HepG2 (cell line): ENCODE measurements around the gene TMEM63C. TPM values are rescaled to one million over a fixed set of nuclear protein-coding genes. Genes with fewer than 3 reads are reported as not detected.

Experiments
- ATAC-seq: fragments of 200-7000 bp; cut with Tn5 transposase; 3 replicates; pipeline ENCODE4 v1.9.1; 2020; ENCODE audit warnings: mild to moderate bottlenecking, moderate library complexity
- BruUV-seq: library from RNA; stranded (reverse); fragments of 400-500 nt; replicated peaks from 2 replicates; lab custom pipeline; 2021; lab: Mats Ljungman, UMichigan
- CTCF ChIA-PET: fragments of 300-600 bp; formaldehyde crosslinking; extraction: SDS; loops from one replicate; lab custom pipeline; 2021; ENCODE audit warnings: low total read pairs, inconsistent platforms, low intra/inter-chr PET ratio; lab: Yijun Ruan, JAX
- POLR2A ChIA-PET: fragments of 350-600 bp; sonication (Branson Sonifier 250); formaldehyde crosslinking; loops from one replicate; lab custom pipeline; 2020; ENCODE audit warnings: antibody characterized with exemption, inconsistent platforms; lab: Yijun Ruan, JAX
- DNase-seq: peaks from one replicate; pipeline ENCODE4 v3.0.0-alpha.2; 2015; ENCODE audit warnings: low spot score
- FAIRE-seq: peaks from 3 replicates; lab custom pipeline; 2011; peaks lifted over from hg19 to GRCh38; lab: Jason Lieb, UNC
- H2AFZ ChIP-seq: one replicate; pipeline ENCODE4 v1.6.1; 2011; ENCODE audit warnings: low read length, inconsistent platforms
- H3K27ac ChIP-seq: fragments of 300-600 bp; 3 replicates; pipeline ENCODE4 v1.8.0; 2011; ENCODE audit warnings: mixed run types, mild to moderate bottlenecking, mixed read lengths, low read length, inconsistent platforms; ENCODE audit not compliant: insufficient read depth; ENCODE audit errors: extremely low read length
- H3K27me3 ChIP-seq, 2 experiments: fragments of 200-600 bp in 1 of 2; 2 replicates in 1 of 2; 3 replicates in 1 of 2; pipeline versions ENCODE4 v1.6.0 to v1.8.0; 2011; ENCODE audit warnings: low read length in 2 of 2, mild to moderate bottlenecking in 2 of 2, moderate library complexity in 2 of 2, inconsistent platforms in 1 of 2; ENCODE audit not compliant: insufficient read depth in 2 of 2, control insufficient read depth in 1 of 2
- H3K36me3 ChIP-seq, 2 experiments: fragments of 200-600 bp in 1 of 2; replicated peaks in 1 of 2; 2 replicates in 1 of 2; 3 replicates in 1 of 2; pipeline versions ENCODE4 v1.5.1 to v1.8.0; 2011; ENCODE audit warnings: low read length in 2 of 2, inconsistent platforms in 1 of 2; ENCODE audit not compliant: insufficient read depth in 2 of 2, control insufficient read depth in 1 of 2
- H3K4me1 ChIP-seq: 2 replicates; pipeline ENCODE4 v1.5.1; 2012; ENCODE audit warnings: low read length, inconsistent platforms; ENCODE audit not compliant: insufficient read depth
- H3K4me2 ChIP-seq: 2 replicates; pipeline ENCODE4 v1.6.0; 2011; ENCODE audit warnings: low read depth, low read length, inconsistent platforms
- H3K4me3 ChIP-seq, 3 experiments: fragments of 200-600 bp in 1 of 3; sonication (generic), shearing (Covaris generic) in 1 of 3; replicated peaks in 1 of 3; 2 replicates each; pipeline ENCODE4 v1.5.1; 2011 to 2016; ENCODE audit warnings: low read length in 3 of 3, inconsistent platforms in 2 of 3, low read depth in 2 of 3, mild to moderate bottlenecking in 2 of 3, control low read depth in 1 of 3, mixed read lengths in 1 of 3; ENCODE audit not compliant: insufficient read depth in 1 of 3
- H3K79me2 ChIP-seq: one replicate; pipeline ENCODE4 v1.6.1; 2011; ENCODE audit warnings: low read length, inconsistent platforms; ENCODE audit not compliant: insufficient read depth
- H3K9ac ChIP-seq: 2 replicates; pipeline ENCODE4 v1.6.0; 2011; ENCODE audit warnings: mild to moderate bottlenecking, low read depth, low read length, inconsistent platforms; ENCODE audit not compliant: insufficient read depth
- H3K9me3 ChIP-seq: 2 replicates; pipeline ENCODE4 v1.5.1; 2012; ENCODE audit warnings: mild to moderate bottlenecking, low read length
- H4K20me1 ChIP-seq: 2 replicates; pipeline ENCODE4 v1.6.0; 2011; ENCODE audit warnings: inconsistent platforms, mild to moderate bottlenecking, low read length, moderate library complexity; ENCODE audit not compliant: insufficient read depth
- CCDC6 ChIP-seq: sonication (generic); formaldehyde crosslinking; IDR thresholded peaks from 2 replicates; pipeline ENCODE4 v1.8.1; 2022; ENCODE audit warnings: mild to moderate bottlenecking, missing genetic modification reagents, moderate library complexity
- CHCHD3 ChIP-seq: sonication (generic); formaldehyde crosslinking; IDR thresholded peaks from 2 replicates; pipeline ENCODE4 v1.8.0; 2022; ENCODE audit warnings: mild to moderate bottlenecking, missing genetic modification reagents, moderate library complexity
- DNMT3B ChIP-seq: conservative IDR thresholded peaks from 2 replicates; pipeline ENCODE4 v1.6.1; 2016; ENCODE audit warnings: missing biosample characterization, control low read depth
- NCOA2 ChIP-seq: sonication (generic); formaldehyde crosslinking; IDR thresholded peaks from 2 replicates; pipeline ENCODE4 v1.8.0; 2022; ENCODE audit warnings: inconsistent platforms
- ZNF282 ChIP-seq: fragments of 450-650 bp; IDR thresholded peaks from 2 replicates; pipeline ENCODE4 v1.6.1; 2018; ENCODE audit not compliant: partially characterized antibody
- WGBS: methylation state at CpG from one replicate; pipeline ENCODE4 v1.1.6; 2017; ENCODE audit warnings: low lambda C conversion rate; 5-methylcytosine and 5-hydroxymethylcytosine counted together
- in situ Hi-C: cut with HindIII; loops from 2 replicates; pipeline ENCODE4 v1.10.0; 2017; ENCODE audit warnings: low pct_unique_long_range_greater_than_20kb; ENCODE audit not compliant: extremely low pct_ligation_motif_present
- intact Hi-C: fragments of 100-400 bp; cut with micrococcal nuclease; formaldehyde crosslinking; loops from one replicate; pipeline ENCODE4 v1.10.0; 2022; ENCODE audit not compliant: unreplicated experiment
- polyA plus RNA-seq, 8 experiments: library from polyadenylated mRNA; depleted of rRNA in 3 of 8; stranded (reverse) in 7 of 8; unstranded in 1 of 8; fragments of >200 nt; fragmentation: Illumina TruSeq in 4 of 8; extraction: Trizol in 4 of 8; gene quantifications; 2 replicates each; pipeline versions ENCODE4 v1.2.1 to v1.2.3, GENCODE V29; 2011 to 2016; ENCODE audit warnings: low read depth in 4 of 8, missing spikeins in 1 of 8, mixed read lengths in 1 of 8; ENCODE audit not compliant: insufficient read depth in 1 of 8
- total RNA-seq, 5 experiments: library from RNA; depleted of rRNA; stranded (reverse); fragments of >200 nt; fragmentation: Illumina TruSeq; extraction: Trizol; gene quantifications; 2 replicates each; pipeline ENCODE4 v1.2.3, GENCODE V29; 2016; ENCODE audit warnings: low read depth in 1 of 5

Gene TMEM63C
- total and polyA plus RNA-seq, 2 of the 13 experiments (the other 11 are each of a cell fraction or from before 2014, with no cell fraction given), result 0.17 to 0.27 TPM

DNA sequence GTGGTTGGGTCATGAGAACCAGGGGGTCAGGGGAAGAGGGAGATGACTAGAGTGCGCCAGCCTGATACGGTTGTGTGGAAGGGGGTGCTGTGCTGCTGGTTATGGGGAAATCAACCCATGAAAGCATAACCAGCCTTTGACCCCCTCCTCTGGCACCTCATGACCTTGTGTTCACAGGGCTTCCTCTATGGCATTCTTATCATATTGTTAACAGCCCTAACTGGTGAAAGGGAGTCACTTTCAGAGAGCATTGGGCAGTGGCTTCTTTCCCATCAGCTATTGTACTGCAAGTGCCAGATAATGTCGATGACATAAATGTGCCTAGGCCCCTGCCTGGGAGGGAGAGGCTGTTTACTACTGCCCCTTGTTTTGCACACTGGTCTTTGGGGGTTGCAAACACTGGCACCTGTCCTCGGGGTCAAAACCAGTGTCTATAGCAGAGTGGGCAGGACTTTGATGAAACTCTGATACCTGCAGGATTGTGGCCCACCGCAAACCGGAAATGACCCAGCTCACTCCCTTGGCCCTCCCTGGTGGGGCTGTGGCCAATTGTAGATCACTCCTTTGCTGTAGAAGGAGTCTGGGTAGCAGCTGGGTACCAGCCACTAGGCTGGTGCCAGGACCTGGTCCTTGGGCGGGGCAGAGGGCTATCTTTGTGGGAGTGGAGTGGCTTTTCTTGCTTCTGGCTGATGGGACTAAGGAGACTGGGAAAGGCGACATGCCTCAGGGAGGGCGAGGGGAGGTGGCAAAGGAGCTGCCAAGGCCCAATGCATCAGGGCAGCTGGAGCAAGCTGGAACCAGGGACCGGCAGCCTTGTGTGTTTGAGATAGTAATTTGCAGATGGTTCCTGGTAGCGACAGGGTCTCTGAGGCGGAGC lies 634 bp upstream of the TMEM63C start:
- DNase-seq (no peak), ATAC-seq (peak; percentile 8; the same call in 2 of the 3 replicates), FAIRE-seq (no peak)
- Histone ChIP-seq H3K4me2 (peak overlapping the region; percentile 85), H3K27me3 (peaks cover 4 to 23% of the 10 kb centered on the region in 2 experiments; a peak in 4 of 5 replicates), H3K79me2 (no peaks in the 10 kb centered on the region), H3K9me3 (no peaks in the 10 kb centered on the region), H3K27ac (no peak overlapping the region), H2AFZ (no peak overlapping the region), H3K4me3 (peak overlapping the region in 1 of 3 experiments; percentile 75; a peak in 2 of 6 replicates), H3K36me3 (no peaks in the 10 kb centered on the region), H3K9ac (no peak overlapping the region), H4K20me1 (no peaks in the 10 kb centered on the region), H3K4me1 (peaks cover 49% of the 10 kb centered on the region)
- CTCF ChIA-PET, result no interaction called here
- POLR2A ChIA-PET, result no interaction called here
- TF ChIP-seq NCOA2 (CRISPR knock-in tag), result no peak
- no peak for TF ChIP-seq ZNF282
- TF ChIP-seq CHCHD3 (CRISPR knock-in tag), result no peak
- in situ Hi-C loops, result no loop called here
- 23% methylated on average over 6 of the region's 12 CpGs for WGBS
- intact Hi-C loops, result no loop called here
- BruUV-seq, result no TSS peak

DNA sequence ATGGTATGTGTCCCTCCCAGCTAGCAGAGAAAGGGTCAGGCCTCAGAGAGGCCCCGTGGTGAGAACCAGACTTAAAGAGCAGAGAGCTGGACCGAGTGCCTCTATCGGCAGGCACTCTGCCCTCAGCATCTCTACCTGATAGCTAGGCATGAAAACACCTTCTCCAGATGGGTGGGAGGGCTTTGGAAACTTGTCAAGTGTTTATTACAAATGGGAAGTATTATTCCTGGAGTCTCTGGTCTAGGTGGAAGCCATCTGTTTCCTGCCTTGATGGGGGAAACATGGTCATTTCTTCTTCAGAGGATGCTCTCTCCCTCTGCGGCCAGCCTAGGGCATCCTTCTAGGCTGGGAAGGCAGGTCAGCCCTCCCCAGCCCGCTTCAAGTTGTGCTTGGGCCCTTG lies 2.3 kb downstream of the TMEM63C start:
- H3K9ac ChIP-seq, result no peak overlapping the region
- H3K4me2 ChIP-seq, result peak overlapping the region; percentile 65
- no TSS peak for BruUV-seq
- ATAC-seq (no peak), DNase-seq (no peak), FAIRE-seq (no peak)
- H2AFZ ChIP-seq, result no peak overlapping the region
- intact Hi-C loops, result no loop called here
- no peaks in the 10 kb centered on the region for H3K79me2 ChIP-seq
- H3K4me3 ChIP-seq, result no peak overlapping the region; a peak in 1 of 6 replicates
- H3K27ac ChIP-seq, result no peak overlapping the region
- peaks cover 65% of the 10 kb centered on the region for H3K4me1 ChIP-seq
- TF ChIP-seq CCDC6 (CRISPR knock-in tag), result 0 out of 2 replicates have a peak, but pooled peaks have one; percentile 12
- no peak for TF ChIP-seq DNMT3B (CRISPR knock-in tag)
- TF ChIP-seq, all 625 proteins: peak for 1
- peaks cover 4 to 23% of the 10 kb centered on the region in 2 experiments; a peak in 4 of 5 replicates for H3K27me3 ChIP-seq
- CTCF ChIA-PET, result no interaction called here
- POLR2A ChIA-PET, result no interaction called here
- H3K36me3 ChIP-seq, result no peaks in the 10 kb centered on the region
- H4K20me1 ChIP-seq, result no peaks in the 10 kb centered on the region
- no peaks in the 10 kb centered on the region for H3K9me3 ChIP-seq
- in situ Hi-C loops, result no loop called here
- 30% methylated on average over 3 of the region's 5 CpGs for WGBS
